Mucosa of descending colon (tissue), 3 donors: ENCODE data around the gene GFRA1. TPM values are rescaled to one million over a fixed set of nuclear protein-coding genes. Genes with fewer than 3 reads are reported as not detected.

Experiments used
- ATAC-seq: fragments of 200-7000 bp; cut with Tn5 transposase; one replicate; pipeline ENCODE4 v1.9.1; 2020; ENCODE audit warnings: mild to moderate bottlenecking, moderate library complexity
- DNase-seq, 3 donors: peaks; one replicate each; pipeline ENCODE4 v3.0.0-alpha.2; 2020
- H3K36me3 ChIP-seq: fragments of 200-600 bp; one replicate; pipeline ENCODE4 v1.8.0; 2021; ENCODE audit warnings: low read depth, mild to moderate bottlenecking
- H3K4me1 ChIP-seq: fragments of 200-600 bp; one replicate; pipeline ENCODE4 v1.8.0; 2021; ENCODE audit warnings: low read depth, mild to moderate bottlenecking
- H3K4me3 ChIP-seq: fragments of 200-600 bp; one replicate; pipeline ENCODE4 v1.8.0; 2021; ENCODE audit warnings: mild to moderate bottlenecking
- H3K9me3 ChIP-seq: fragments of 200-600 bp; one replicate; pipeline ENCODE4 v1.8.0; 2021; ENCODE audit warnings: mild to moderate bottlenecking
- intact Hi-C, 2 donors: fragments of 100-400 bp; cut with DNase I in 1 of 2; cut with micrococcal nuclease in 1 of 2; formaldehyde crosslinking; loops; one replicate each; pipeline versions ENCODE4 v1.11.0 to v1.11.1; 2022; cut with DNase I, micrococcal nuclease
- total RNA-seq, 3 donors: library from RNA; stranded (reverse); fragmentation: NEBNext Ultra II Directional in 2 of 3; extraction: Animal tissue kit (Norgen Biotek cat#: 25700) in 2 of 3; gene quantifications; one replicate each; pipeline versions ENCODE4 v1.2.1 to v1.2.4, GENCODE V29; 2021 to 2023
- TF ChIP-seq, protein P1 (sequence below): fragments of 200-600 bp; IDR thresholded peaks from one replicate; pipeline ENCODE4 v1.8.0; 2022; ENCODE audit warnings: antibody characterized with exemption, mild to moderate bottlenecking
- donor health status: DM: no; HTN: no; CAD: no; lungs with moderate emphysema.
- donor health status: DM: no; HTN: no; CAD: no.
- donor health status: DM: no; HTN: yes; CAD: no.

The GFRA1 gene
- total RNA-seq, 3 donors from 2014 or later: 2.2 to 32.2 (median 4.1) TPM

- H3K4me3 ChIP-seq: no peak overlapping the region
- TF ChIP-seq, protein P1, sequence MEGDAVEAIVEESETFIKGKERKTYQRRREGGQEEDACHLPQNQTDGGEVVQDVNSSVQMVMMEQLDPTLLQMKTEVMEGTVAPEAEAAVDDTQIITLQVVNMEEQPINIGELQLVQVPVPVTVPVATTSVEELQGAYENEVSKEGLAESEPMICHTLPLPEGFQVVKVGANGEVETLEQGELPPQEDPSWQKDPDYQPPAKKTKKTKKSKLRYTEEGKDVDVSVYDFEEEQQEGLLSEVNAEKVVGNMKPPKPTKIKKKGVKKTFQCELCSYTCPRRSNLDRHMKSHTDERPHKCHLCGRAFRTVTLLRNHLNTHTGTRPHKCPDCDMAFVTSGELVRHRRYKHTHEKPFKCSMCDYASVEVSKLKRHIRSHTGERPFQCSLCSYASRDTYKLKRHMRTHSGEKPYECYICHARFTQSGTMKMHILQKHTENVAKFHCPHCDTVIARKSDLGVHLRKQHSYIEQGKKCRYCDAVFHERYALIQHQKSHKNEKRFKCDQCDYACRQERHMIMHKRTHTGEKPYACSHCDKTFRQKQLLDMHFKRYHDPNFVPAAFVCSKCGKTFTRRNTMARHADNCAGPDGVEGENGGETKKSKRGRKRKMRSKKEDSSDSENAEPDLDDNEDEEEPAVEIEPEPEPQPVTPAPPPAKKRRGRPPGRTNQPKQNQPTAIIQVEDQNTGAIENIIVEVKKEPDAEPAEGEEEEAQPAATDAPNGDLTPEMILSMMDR: no peak
- no peaks in the 10 kb centered on the region for H3K36me3 ChIP-seq
- DNase-seq (no peak), ATAC-seq (no peak)
- intact Hi-C loops: no loop called here
- H3K4me1 ChIP-seq: no peaks in the 10 kb centered on the region
- H3K9me3 ChIP-seq: no peaks in the 10 kb centered on the region
These were observed 189.7 kb downstream of the GFRA1 start for GRCh38 chr10:116083226-116083762.

DNA sequence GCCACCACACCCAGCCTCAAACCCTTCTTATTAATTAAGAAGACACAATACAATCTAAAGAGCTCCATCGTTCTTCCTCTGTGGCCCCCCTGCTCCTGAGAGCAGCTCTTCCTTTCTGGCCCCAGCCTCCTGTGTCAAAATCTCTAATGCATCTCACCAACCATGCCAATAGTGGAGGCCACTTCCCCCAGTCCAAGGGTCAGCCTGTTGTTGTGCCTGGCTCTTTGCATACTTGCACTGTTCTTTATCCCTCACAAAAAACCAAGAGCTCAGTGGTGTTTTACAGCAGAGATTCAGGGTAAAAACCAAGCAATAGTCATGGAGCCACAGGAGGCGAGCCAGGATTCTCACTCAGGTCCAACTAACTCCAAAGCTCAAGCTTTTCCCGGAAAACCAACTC, 190.2 kb downstream of the GFRA1 start:
- DNase-seq: no peak
- intact Hi-C loops: no loop called here
- no peaks in the 10 kb centered on the region for H3K9me3 ChIP-seq
- H3K36me3 ChIP-seq: no peaks in the 10 kb centered on the region
- H3K4me1 ChIP-seq: no peaks in the 10 kb centered on the region
- TF ChIP-seq, protein P1: no peak
- H3K4me3 ChIP-seq: no peak overlapping the region
- ATAC-seq: no peak

- TF ChIP-seq, protein P1: no peak
- ATAC-seq (no peak), DNase-seq (no peak)
- intact Hi-C loops: no loop called here
- H3K36me3 ChIP-seq: no peaks in the 10 kb centered on the region
- H3K9me3 ChIP-seq: no peaks in the 10 kb centered on the region
- H3K4me3 ChIP-seq: no peak overlapping the region
- H3K4me1 ChIP-seq: no peaks in the 10 kb centered on the region
These were observed 190.8 kb downstream of the GFRA1 start for GRCh38 chr10:116082206-116082605.

- intact Hi-C loops: no loop called here
- Histone ChIP-seq H3K4me1 (no peaks in the 10 kb centered on the region), H3K9me3 (no peaks in the 10 kb centered on the region), H3K36me3 (no peaks in the 10 kb centered on the region), H3K4me3 (no peak overlapping the region)
- no peak for DNase-seq
- ATAC-seq: no peak
- TF ChIP-seq, protein P1: no peak
These were observed 192.5 kb downstream of the GFRA1 start for GRCh38 chr10:116080553-116080952.

DNA sequence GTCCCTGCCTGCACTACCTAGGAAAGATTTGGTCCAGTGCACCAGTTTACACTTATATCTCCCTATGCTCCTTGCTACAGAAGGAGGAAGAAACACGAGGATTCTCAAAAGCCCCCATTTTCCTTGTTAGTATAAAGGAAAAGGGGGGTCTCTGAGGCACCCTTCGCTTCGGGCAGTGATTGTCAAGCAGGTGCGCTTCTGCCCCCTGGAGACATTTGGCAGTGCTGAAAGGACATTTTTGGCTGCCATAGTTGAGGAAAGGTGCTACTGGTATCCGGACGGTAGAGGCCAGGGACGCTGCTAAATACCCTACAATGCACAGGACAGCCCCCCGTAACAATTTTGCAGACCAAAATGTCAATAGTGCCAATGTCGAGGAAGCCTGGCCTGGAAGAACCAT, 193.7 kb downstream of the GFRA1 start:
- no peaks in the 10 kb centered on the region for H3K9me3 ChIP-seq
- DNase-seq (no peak), ATAC-seq (no peak)
- intact Hi-C loops: no loop called here
- TF ChIP-seq, protein P1: no peak
- no peaks in the 10 kb centered on the region for H3K4me1 ChIP-seq
- no peak overlapping the region for H3K4me3 ChIP-seq
- H3K36me3 ChIP-seq: no peaks in the 10 kb centered on the region

DNA sequence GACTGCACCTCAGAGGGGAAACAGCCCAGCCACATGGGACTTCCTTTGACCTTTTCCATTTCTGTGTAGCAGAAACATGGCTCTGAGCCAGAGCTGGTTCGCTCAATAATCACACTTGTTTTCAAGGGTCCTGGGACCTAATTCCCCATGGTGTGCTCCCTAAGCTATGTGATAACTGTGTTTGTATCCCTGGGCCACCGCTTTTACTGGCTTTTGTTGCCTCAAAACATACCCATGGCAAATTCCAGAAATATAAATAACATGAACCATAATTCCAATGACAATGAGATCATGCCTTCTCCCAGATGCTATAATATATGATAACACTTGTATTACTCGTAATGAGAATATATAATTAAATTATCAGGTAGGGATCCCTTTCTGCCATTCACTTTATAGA, 196.4 kb downstream of the GFRA1 start:
- ATAC-seq: no peak
- Histone ChIP-seq H3K4me1 (no peaks in the 10 kb centered on the region), H3K4me3 (no peak overlapping the region), H3K9me3 (no peaks in the 10 kb centered on the region), H3K36me3 (no peaks in the 10 kb centered on the region)
- no peak for DNase-seq
- intact Hi-C loops: no loop called here
- TF ChIP-seq, protein P1: no peak
